Measurements from ENCODE around the gene NAA50.

The NAA50 gene

DNA sequence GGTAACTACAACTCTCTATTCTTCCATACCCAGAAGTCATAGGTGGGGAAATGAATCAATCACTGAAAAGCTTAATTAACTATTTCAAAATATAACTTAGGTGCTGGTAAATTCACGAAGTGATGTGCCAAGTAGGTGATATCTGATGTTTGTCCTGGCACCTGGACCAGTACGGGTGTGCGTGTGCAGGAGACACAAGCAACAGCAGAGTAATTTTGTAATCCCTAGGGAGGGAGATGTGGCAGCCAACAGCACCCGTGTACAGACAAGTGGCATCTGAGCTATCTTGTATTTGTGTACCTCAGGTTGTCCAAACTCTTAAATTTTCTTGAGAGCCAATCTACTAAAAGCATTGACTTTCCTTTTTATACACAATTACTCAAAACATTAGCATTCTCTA lies 72.5 kb downstream of the NAA50 start:
- Histone ChIP-seq H3K36me3 (ENCODE audit: control insufficient read depth in 5 of 5, insufficient read depth in 5 of 5, low read length in 5 of 5) (peaks cover 16 to 36% (median 32%) of the 10 kb centered on the region in 5 donors), H3K27me3 (ENCODE audit: control insufficient read depth in 5 of 5, insufficient read depth in 4 of 5, low read length in 5 of 5) (no peaks in the 10 kb centered on the region), H3K27ac (ENCODE audit: low read depth, low read length) (no peak overlapping the region), H3K9ac (ENCODE audit: low read length in 5 of 5) (no peak overlapping the region), H3K4me3 (ENCODE audit: low read depth in 1 of 5, low read length in 5 of 5) (no peak overlapping the region), H3K4me1 (ENCODE audit: control insufficient read depth in 5 of 5, insufficient read depth in 5 of 5, low read length in 5 of 5) (no peaks in the 10 kb centered on the region), H3K9me3 (ENCODE audit: control insufficient read depth in 5 of 5, low read length in 5 of 5) (no peaks in the 10 kb centered on the region)

DNA sequence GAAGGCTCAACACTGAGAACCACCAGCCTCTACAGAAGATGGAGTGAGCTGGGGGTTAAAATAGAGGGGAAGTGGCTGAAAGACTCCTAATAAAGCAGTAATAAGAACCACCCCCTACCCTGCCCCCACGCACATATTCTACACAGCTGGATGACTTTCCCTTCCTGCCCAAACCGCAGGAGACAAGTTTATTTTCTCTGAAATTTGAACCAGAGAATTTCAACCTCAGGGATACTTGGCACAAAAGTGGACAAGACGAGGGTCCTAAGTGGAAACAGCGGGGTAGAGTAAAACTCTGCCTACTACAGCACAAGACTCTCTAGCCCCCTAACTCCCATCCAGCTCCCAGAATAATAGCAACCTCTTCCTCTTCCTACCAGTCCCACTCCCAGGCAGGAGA lies 78.0 kb downstream of the NAA50 start:
- Histone ChIP-seq H3K27ac (ENCODE audit: low read depth, low read length) (no peak overlapping the region), H3K36me3 (ENCODE audit: control insufficient read depth in 5 of 5, insufficient read depth in 5 of 5, low read length in 5 of 5) (peaks cover 9 to 26% (median 16%) of the 10 kb centered on the region in 5 donors), H3K4me1 (ENCODE audit: control insufficient read depth in 5 of 5, insufficient read depth in 5 of 5, low read length in 5 of 5) (peaks cover 0 to 7% (median 4%) of the 10 kb centered on the region in 5 donors)

More for the DNA sequence above, 78.0 kb downstream of the NAA50 start:
- H3K9me3 ChIP-seq (ENCODE audit: control insufficient read depth in 5 of 5, low read length in 5 of 5): no peaks in the 10 kb centered on the region
- peak overlapping the region in 1 of 5 donors; percentile 2 for H3K9ac ChIP-seq (ENCODE audit: low read length in 5 of 5)
- no peak overlapping the region for H3K4me3 ChIP-seq (ENCODE audit: low read depth in 1 of 5, low read length in 5 of 5)
- H3K27me3 ChIP-seq (ENCODE audit: control insufficient read depth in 5 of 5, insufficient read depth in 4 of 5, low read length in 5 of 5): no peaks in the 10 kb centered on the region

All from subcutaneous abdominal adipose tissue (tissue), 5 donors.